Activated naive CD8-positive, alpha-beta T cell treated with anti-CD3 and anti-CD28 coated beads, Interleukin-2, amount 10 ng/mL, durations not matched to agents 7 days and 5 days (primary cell): ENCODE measurements around the gene LEKR1. TPM values are rescaled to one million over a fixed set of nuclear protein-coding genes. Genes with fewer than 3 reads are reported as not detected.

Source experiments
- ATAC-seq: fragments of 150-1000 bp; cut with Tn5 transposase; one replicate; pipeline ENCODE4 v1.10.0; 2021; ENCODE audit warnings: low read depth, moderate library complexity
- POLR2A ChIA-PET: fragments of 350-600 bp; sonication (Branson Sonifier 250); formaldehyde crosslinking; loops from one replicate; lab custom pipeline; 2021; ENCODE audit warnings: antibody characterized with exemption; lab: Charles Lee
- DNase-seq: peaks from one replicate; pipeline ENCODE4 v3.0.0; 2021
- H3K27ac Mint-ChIP-seq: one replicate; pipeline ENCODE4 v1.8.0; 2022; ENCODE audit warnings: mild to moderate bottlenecking, mixed read lengths
- H3K27me3 Mint-ChIP-seq: one replicate; pipeline ENCODE4 v1.8.0; 2022; ENCODE audit warnings: mild to moderate bottlenecking, moderate library complexity, mixed read lengths
- H3K36me3 Mint-ChIP-seq: one replicate; pipeline ENCODE4 v1.8.0; 2021; ENCODE audit warnings: mild to moderate bottlenecking, mixed read lengths
- H3K4me1 Mint-ChIP-seq: one replicate; pipeline ENCODE4 v1.8.0; 2021; ENCODE audit warnings: mixed read lengths
- H3K4me3 Mint-ChIP-seq: one replicate; pipeline ENCODE4 v1.8.0; 2022; ENCODE audit warnings: mild to moderate bottlenecking, moderate library complexity, mixed read lengths
- H3K9me3 Mint-ChIP-seq: one replicate; pipeline ENCODE4 v1.8.0; 2021; ENCODE audit warnings: mixed read lengths
- total RNA-seq, 2 experiments: library from RNA; stranded (reverse); gene quantifications; one replicate each; pipeline ENCODE4 v1.2.3, GENCODE V29; 2021

LEKR1 gene
- total RNA-seq, 2 experiments from 2014 or later: 1.3 to 1.5 TPM

GRCh38 chr3:157056035-157056434, 229.9 kb downstream of the LEKR1 start:
- Mint-ChIP-seq H3K27ac (no peak overlapping the region), H3K27me3 (peaks cover 13% of the 10 kb centered on the region), H3K9me3 (no peaks in the 10 kb centered on the region), H3K4me3 (no peak overlapping the region), H3K36me3 (no peaks in the 10 kb centered on the region), H3K4me1 (no peaks in the 10 kb centered on the region)
- DNase-seq (no peak), ATAC-seq (no peak)
- POLR2A ChIA-PET: no interaction called here

- POLR2A ChIA-PET: no interaction called here
- ATAC-seq (no peak), DNase-seq (no peak)
- H3K27ac Mint-ChIP-seq: no peak overlapping the region
- H3K36me3 Mint-ChIP-seq: no peaks in the 10 kb centered on the region
- H3K27me3 Mint-ChIP-seq: peaks cover 13% of the 10 kb centered on the region
- no peak overlapping the region for H3K4me3 Mint-ChIP-seq
- no peaks in the 10 kb centered on the region for H3K9me3 Mint-ChIP-seq
- H3K4me1 Mint-ChIP-seq: no peaks in the 10 kb centered on the region
These were observed 232.4 kb downstream of the LEKR1 start for GRCh38 chr3:157058392-157059071.

- POLR2A ChIA-PET: no interaction called here
These were observed 233.0 kb downstream of the LEKR1 start for GRCh38 chr3:157059181-157059580.

GRCh38 chr3:157059661-157060060, 233.5 kb downstream of the LEKR1 start:
- ATAC-seq (no peak), DNase-seq (no peak)
- H3K27ac Mint-ChIP-seq: no peak overlapping the region
- H3K36me3 Mint-ChIP-seq: no peaks in the 10 kb centered on the region
- H3K27me3 Mint-ChIP-seq: peaks cover 10% of the 10 kb centered on the region
- POLR2A ChIA-PET: no interaction called here
- no peaks in the 10 kb centered on the region for H3K4me1 Mint-ChIP-seq
- H3K4me3 Mint-ChIP-seq: no peak overlapping the region
- H3K9me3 Mint-ChIP-seq: no peaks in the 10 kb centered on the region

More at GRCh38 chr3:157059181-157059580, 233.0 kb downstream of the LEKR1 start:
- ATAC-seq (no peak), DNase-seq (no peak)
- H3K4me1 Mint-ChIP-seq: no peaks in the 10 kb centered on the region
- H3K9me3 Mint-ChIP-seq: no peaks in the 10 kb centered on the region
- peaks cover 10% of the 10 kb centered on the region for H3K27me3 Mint-ChIP-seq
- H3K36me3 Mint-ChIP-seq: no peaks in the 10 kb centered on the region
- no peak overlapping the region for H3K27ac Mint-ChIP-seq
- no peak overlapping the region for H3K4me3 Mint-ChIP-seq

GRCh38 chr3:157061265-157061664, 235.1 kb downstream of the LEKR1 start:
- ATAC-seq (no peak), DNase-seq (no peak)
- Mint-ChIP-seq H3K36me3 (no peaks in the 10 kb centered on the region), H3K27me3 (peaks cover 10% of the 10 kb centered on the region), H3K9me3 (no peaks in the 10 kb centered on the region), H3K27ac (no peak overlapping the region), H3K4me1 (peaks cover 2% of the 10 kb centered on the region), H3K4me3 (no peak overlapping the region)
- POLR2A ChIA-PET: no interaction called here

GRCh38 chr3:157063469-157063868, 237.3 kb downstream of the LEKR1 start:
- DNase-seq (no peak), ATAC-seq (no peak)
- Mint-ChIP-seq H3K4me1 (peaks cover 11% of the 10 kb centered on the region), H3K27ac (no peak overlapping the region), H3K36me3 (no peaks in the 10 kb centered on the region), H3K27me3 (peaks cover 4% of the 10 kb centered on the region), H3K4me3 (no peak overlapping the region), H3K9me3 (no peaks in the 10 kb centered on the region)
- POLR2A ChIA-PET: no interaction called here

GRCh38 chr3:157063926-157064325, 237.8 kb downstream of the LEKR1 start:
- no peak overlapping the region for H3K27ac Mint-ChIP-seq

GRCh38 chr3:157064402-157064801, 238.2 kb downstream of the LEKR1 start:
- Mint-ChIP-seq H3K27ac (no peak overlapping the region), H3K36me3 (no peaks in the 10 kb centered on the region), H3K27me3 (peaks cover 4% of the 10 kb centered on the region), H3K4me1 (peaks cover 11% of the 10 kb centered on the region), H3K4me3 (no peak overlapping the region), H3K9me3 (no peaks in the 10 kb centered on the region)
- DNase-seq (no peak), ATAC-seq (no peak)
- POLR2A ChIA-PET: no interaction called here

More at GRCh38 chr3:157063926-157064325, 237.8 kb downstream of the LEKR1 start:
- Mint-ChIP-seq H3K9me3 (no peaks in the 10 kb centered on the region), H3K27me3 (peaks cover 4% of the 10 kb centered on the region), H3K36me3 (no peaks in the 10 kb centered on the region), H3K4me1 (peaks cover 11% of the 10 kb centered on the region), H3K4me3 (no peak overlapping the region)
- ATAC-seq: no peak
- no peak for DNase-seq
- POLR2A ChIA-PET: no interaction called here

GRCh38 chr3:157065201-157065600, 239.0 kb downstream of the LEKR1 start:
- Mint-ChIP-seq H3K4me1 (peaks cover 11% of the 10 kb centered on the region), H3K27ac (no peak overlapping the region), H3K27me3 (peaks cover 4% of the 10 kb centered on the region), H3K4me3 (no peak overlapping the region), H3K9me3 (no peaks in the 10 kb centered on the region), H3K36me3 (no peaks in the 10 kb centered on the region)
- ATAC-seq (no peak), DNase-seq (no peak)
- POLR2A ChIA-PET: no interaction called here

- Mint-ChIP-seq H3K9me3 (no peaks in the 10 kb centered on the region), H3K36me3 (no peaks in the 10 kb centered on the region), H3K4me1 (peaks cover 11% of the 10 kb centered on the region), H3K27me3 (peaks cover 2% of the 10 kb centered on the region), H3K4me3 (no peak overlapping the region), H3K27ac (no peak overlapping the region)
- POLR2A ChIA-PET: no interaction called here
- no peak for ATAC-seq
- DNase-seq: no peak
These were observed 240.4 kb downstream of the LEKR1 start for GRCh38 chr3:157066335-157067098.

- H3K36me3 Mint-ChIP-seq: no peaks in the 10 kb centered on the region
- H3K27ac Mint-ChIP-seq: no peak overlapping the region
- no peak for DNase-seq
- ATAC-seq: peak; percentile 67
- POLR2A ChIA-PET: no interaction called here
- H3K4me3 Mint-ChIP-seq: no peak overlapping the region
- peaks cover 16% of the 10 kb centered on the region for H3K4me1 Mint-ChIP-seq
- H3K9me3 Mint-ChIP-seq: no peaks in the 10 kb centered on the region
- peaks cover 2% of the 10 kb centered on the region for H3K27me3 Mint-ChIP-seq
These were observed 241.0 kb downstream of the LEKR1 start for GRCh38 chr3:157067114-157067513.

GRCh38 chr3:157069406-157069805, 243.3 kb downstream of the LEKR1 start:
- DNase-seq: no peak
- H3K27ac Mint-ChIP-seq: no peak overlapping the region
- H3K4me3 Mint-ChIP-seq: no peak overlapping the region
- H3K27me3 Mint-ChIP-seq: peaks cover 2% of the 10 kb centered on the region
- H3K36me3 Mint-ChIP-seq: no peaks in the 10 kb centered on the region
- POLR2A ChIA-PET: no interaction called here
- no peak for ATAC-seq
- peaks cover 16% of the 10 kb centered on the region for H3K4me1 Mint-ChIP-seq
- H3K9me3 Mint-ChIP-seq: no peaks in the 10 kb centered on the region

GRCh38 chr3:157069846-157070677, 243.9 kb downstream of the LEKR1 start:
- DNase-seq (no peak), ATAC-seq (no peak)
- peaks cover 2% of the 10 kb centered on the region for H3K27me3 Mint-ChIP-seq
- no peaks in the 10 kb centered on the region for H3K36me3 Mint-ChIP-seq
- POLR2A ChIA-PET: no interaction called here
- no peak overlapping the region for H3K27ac Mint-ChIP-seq
- no peaks in the 10 kb centered on the region for H3K9me3 Mint-ChIP-seq
- no peak overlapping the region for H3K4me3 Mint-ChIP-seq
- H3K4me1 Mint-ChIP-seq: peaks cover 16% of the 10 kb centered on the region
